K562 (cell line): ENCODE results near the gene ABLIM1. TPM values are rescaled to one million over a fixed set of nuclear protein-coding genes. Genes with fewer than 3 reads are reported as not detected.

ENCODE experiments used
- DPF2 ChIP-seq: fragments of 450-650 bp; IDR thresholded peaks from 2 replicates; pipeline ENCODE4 v1.6.1; 2016
- ESRRA ChIP-seq: fragments of 450-650 bp; IDR thresholded peaks from 2 replicates; pipeline ENCODE4 v1.6.1; 2014; ENCODE audit warnings: low read depth, mild to moderate bottlenecking, moderate library complexity, borderline replicate concordance
- GABPA ChIP-seq: fragments of 200-800 bp; sonication (Bioruptor generic); conservative IDR thresholded peaks from 2 replicates; pipeline ENCODE4 v1.6.1; 2016; ENCODE audit warnings: low read depth, missing genetic modification characterization, missing compliant biosample characterization
- GTF2E2 ChIP-seq: fragments of 200-800 bp; sonication (Bioruptor generic); IDR thresholded peaks from 2 replicates; pipeline ENCODE4 v1.6.1; 2016; ENCODE audit warnings: missing genetic modification characterization, missing compliant biosample characterization
- HDAC1 ChIP-seq, 2 experiments: fragments of 450-650 bp; IDR thresholded peaks; 2 replicates each; pipeline ENCODE4 v1.6.1; 2016 to 2017; ENCODE audit warnings: inconsistent platforms in 1 of 2, mild to moderate bottlenecking in 1 of 2, moderate library complexity in 1 of 2
- KLF1 ChIP-seq: fragments of 450-650 bp; IDR thresholded peaks from 2 replicates; pipeline ENCODE4 v1.6.1; 2016; ENCODE audit warnings: missing genetic modification characterization, missing compliant biosample characterization
- RBM14 ChIP-seq: fragments of 200-400 bp; formaldehyde crosslinking; IDR thresholded peaks from 2 replicates; pipeline ENCODE4 v1.6.1; 2018; ENCODE audit warnings: low read depth, mild to moderate bottlenecking, low read length, moderate library complexity, borderline replicate concordance; ENCODE audit not compliant: insufficient read depth
- ZBTB34 ChIP-seq: fragments of 250-450 bp; sonication (Bioruptor Pico); IDR thresholded peaks from 2 replicates; pipeline ENCODE4 v1.8.0; 2021; ENCODE audit warnings: mild to moderate bottlenecking, moderate library complexity
- ZNF134 ChIP-seq: fragments of 250-450 bp; sonication (Bioruptor Pico); conservative IDR thresholded peaks from 2 replicates; pipeline ENCODE4 v1.4.0; 2020
- ZNF224 ChIP-seq: sonication (generic); formaldehyde crosslinking; IDR thresholded peaks from 2 replicates; pipeline ENCODE4 v1.8.0; 2022; ENCODE audit warnings: mild to moderate bottlenecking, missing genetic modification reagents
- polyA plus RNA-seq, 8 experiments: library from polyadenylated mRNA; depleted of rRNA in 4 of 8; stranded (reverse) in 5 of 8; unstranded in 3 of 8; fragments of >200 nt; fragmentation: Nextera tagmentation in 2 of 8; fragmentation: Illumina TruSeq in 1 of 8; extraction: Ambion mirVana in 2 of 8; extraction: Trizol in 1 of 8; gene quantifications; 2 replicates each; pipeline versions ENCODE4 v1.2.1 to v1.2.3, GENCODE V29; 2011 to 2014; ENCODE audit warnings: inconsistent platforms in 1 of 8, missing spikeins in 1 of 8
- total RNA-seq, 7 experiments: library from RNA; depleted of rRNA in 6 of 7; stranded (reverse); fragments of >200 nt in 6 of 7; fragmentation: Illumina TruSeq in 2 of 7; extraction: Trizol in 2 of 7; gene quantifications; 2 replicates each; pipeline versions ENCODE4 v1.2.1 to v1.2.3, GENCODE V29; 2011 to 2021; ENCODE audit warnings: low replicate concordance in 1 of 7
- TF ChIP-seq, protein P1 (sequence below): fragments of 450-650 bp; IDR thresholded peaks from 2 replicates; pipeline ENCODE4 v1.6.1; 2018; ENCODE audit warnings: mild to moderate bottlenecking, low read depth; ENCODE audit not compliant: partially characterized antibody

Gene ABLIM1
- total and polyA plus RNA-seq, 9 of the 15 experiments (the other 6 are each of a cell fraction or from before 2014, with no cell fraction given) = 0.07 to 0.49 (median 0.14) TPM; not detected in 6

- TF ChIP-seq GTF2E2 (tag) (no peak), ESRRA (peak; percentile 41; the same call in 1 of the 2 replicates), DPF2 (peak; percentile 24; the same call in 1 of the 2 replicates), HDAC1 (IDR thresholded peaks at IDR 0.05) (no peak), KLF1 (tag) (no peak), GABPA (tag) (peak; percentile 46; the same call in 1 of the 2 replicates), ZNF134 (no peak), RBM14 (no peak), ZNF224 (CRISPR knock-in tag) (no peak), ZBTB34 (CRISPR knock-in tag) (no peak)
- TF ChIP-seq, protein P1, sequence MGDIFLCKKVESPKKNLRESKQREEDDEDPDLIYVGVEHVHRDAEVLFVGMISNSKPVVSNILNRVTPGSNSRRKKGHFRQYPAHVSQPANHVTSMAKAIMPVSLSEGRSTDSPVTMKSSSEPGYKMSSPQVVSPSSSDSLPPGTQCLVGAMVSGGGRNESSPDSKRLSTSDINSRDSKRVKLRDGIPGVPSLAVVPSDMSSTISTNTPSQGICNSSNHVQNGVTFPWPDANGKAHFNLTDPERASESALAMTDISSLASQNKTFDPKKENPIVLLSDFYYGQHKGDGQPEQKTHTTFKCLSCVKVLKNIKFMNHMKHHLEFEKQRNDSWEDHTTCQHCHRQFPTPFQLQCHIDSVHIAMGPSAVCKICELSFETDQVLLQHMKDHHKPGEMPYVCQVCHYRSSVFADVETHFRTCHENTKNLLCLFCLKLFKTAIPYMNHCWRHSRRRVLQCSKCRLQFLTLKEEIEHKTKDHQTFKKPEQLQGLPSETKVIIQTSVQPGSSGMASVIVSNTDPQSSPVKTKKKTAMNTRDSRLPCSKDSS = no peak
These were observed 249.1 kb downstream of the ABLIM1 start (continued) for GRCh38 chr10:114408968-114409444.
